PFSK-1 (cell line): Measurements from ENCODE around the gene SMOC2.

Experiments
- FOXP2 ChIP-seq: optimal IDR thresholded peaks from 2 replicates; pipeline ENCODE3; 2011; ENCODE audit warnings: borderline replicate concordance, control low read depth, inconsistent platforms; ENCODE audit not compliant: insufficient read depth; ENCODE audit errors: extremely low read length, extremely low read depth
- POLR2AphosphoS5 ChIP-seq: IDR thresholded peaks from 2 replicates; pipeline ENCODE4 v1.6.1; 2012; ENCODE audit warnings: low read depth, mild to moderate bottlenecking, control low read depth, low read length, moderate library complexity
- REST ChIP-seq, 2 experiments: IDR thresholded peaks; 2 replicates each; pipeline versions ENCODE4 v1.6.1 to v1.8.0; 2011 to 2012; ENCODE audit warnings: low read depth in 2 of 2, low read length in 2 of 2, control low read depth in 1 of 2, inconsistent platforms in 1 of 2, mild to moderate bottlenecking in 1 of 2, moderate library complexity in 1 of 2; ENCODE audit not compliant: insufficient read depth in 1 of 2
- SIN3A ChIP-seq: IDR thresholded peaks from 2 replicates; pipeline ENCODE4 v1.6.1; 2012; ENCODE audit warnings: mild to moderate bottlenecking, low read length, moderate library complexity, borderline replicate concordance; ENCODE audit not compliant: insufficient read depth
- TAF1 ChIP-seq: IDR thresholded peaks from 2 replicates; pipeline ENCODE4 v1.6.1; 2012; ENCODE audit warnings: low read length, control low read depth, borderline replicate concordance; ENCODE audit not compliant: insufficient read depth

SMOC2 gene

GRCh38 chr6:168407842-168408241 is 33.1 kb upstream of the SMOC2 start:
- no peak for TF ChIP-seq SIN3A
- no peak for TF ChIP-seq TAF1
- no peak for TF ChIP-seq FOXP2
- TF ChIP-seq POLR2AphosphoS5 = no peak
- TF ChIP-seq REST (IDR thresholded peaks at IDR 0.05; ENCODE audit: insufficient read depth in 1 of 2, low read depth in 2 of 2, low read length in 2 of 2) = no peak

- no peak for TF ChIP-seq FOXP2
- TF ChIP-seq REST (IDR thresholded peaks at IDR 0.05; ENCODE audit: insufficient read depth in 1 of 2, low read depth in 2 of 2, low read length in 2 of 2) = no peak
Measured at GRCh38 chr6:168408504-168409136, 32.4 kb upstream of the SMOC2 start.

GRCh38 chr6:168410035-168410434 is 30.9 kb upstream of the SMOC2 start:
- TF ChIP-seq SIN3A (no peak), POLR2AphosphoS5 (no peak), TAF1 (no peak), REST (IDR thresholded peaks at IDR 0.05; ENCODE audit: insufficient read depth in 1 of 2, low read depth in 2 of 2, low read length in 2 of 2) (no peak), FOXP2 (no peak)

GRCh38 chr6:168410554-168411011 is 30.4 kb upstream of the SMOC2 start:
- TF ChIP-seq POLR2AphosphoS5 = no peak
- TF ChIP-seq TAF1 = no peak
- no peak for TF ChIP-seq FOXP2
- no peak for TF ChIP-seq SIN3A
- TF ChIP-seq REST (IDR thresholded peaks at IDR 0.05; ENCODE audit: insufficient read depth in 1 of 2, low read depth in 2 of 2, low read length in 2 of 2) = no peak

GRCh38 chr6:168411130-168411529 is 29.9 kb upstream of the SMOC2 start:
- no peak for TF ChIP-seq SIN3A
- no peak for TF ChIP-seq FOXP2
- TF ChIP-seq TAF1 = no peak
- TF ChIP-seq REST (IDR thresholded peaks at IDR 0.05; ENCODE audit: insufficient read depth in 1 of 2, low read depth in 2 of 2, low read length in 2 of 2) = no peak
- no peak for TF ChIP-seq POLR2AphosphoS5
